HepG2 (cell line): ENCODE data around the gene SRD5A1. TPM values are rescaled to one million over a fixed set of nuclear protein-coding genes. Genes with fewer than 3 reads are reported as not detected.

Experiments used
- ATAC-seq: fragments of 200-7000 bp; cut with Tn5 transposase; 3 replicates; pipeline ENCODE4 v1.9.1; 2020; ENCODE audit warnings: mild to moderate bottlenecking, moderate library complexity
- BruUV-seq: library from RNA; stranded (reverse); fragments of 400-500 nt; replicated peaks from 2 replicates; lab custom pipeline; 2021; lab: Mats Ljungman, UMichigan
- CTCF ChIA-PET: fragments of 300-600 bp; formaldehyde crosslinking; extraction: SDS; loops from one replicate; lab custom pipeline; 2021; ENCODE audit warnings: low total read pairs, inconsistent platforms, low intra/inter-chr PET ratio; lab: Yijun Ruan, JAX
- POLR2A ChIA-PET: fragments of 350-600 bp; sonication (Branson Sonifier 250); formaldehyde crosslinking; loops from one replicate; lab custom pipeline; 2020; ENCODE audit warnings: antibody characterized with exemption, inconsistent platforms; lab: Yijun Ruan, JAX
- DNase-seq: peaks from one replicate; pipeline ENCODE4 v3.0.0-alpha.2; 2015; ENCODE audit warnings: low spot score
- FAIRE-seq: peaks from 3 replicates; lab custom pipeline; 2011; peaks lifted over from hg19 to GRCh38; lab: Jason Lieb, UNC
- H2AFZ ChIP-seq: one replicate; pipeline ENCODE4 v1.6.1; 2011; ENCODE audit warnings: low read length, inconsistent platforms
- H3K27ac ChIP-seq: fragments of 300-600 bp; 3 replicates; pipeline ENCODE4 v1.8.0; 2011; ENCODE audit warnings: mixed run types, mild to moderate bottlenecking, mixed read lengths, low read length, inconsistent platforms; ENCODE audit not compliant: insufficient read depth; ENCODE audit errors: extremely low read length
- H3K27me3 ChIP-seq, 2 experiments: fragments of 200-600 bp in 1 of 2; 2 replicates in 1 of 2; 3 replicates in 1 of 2; pipeline versions ENCODE4 v1.6.0 to v1.8.0; 2011; ENCODE audit warnings: low read length in 2 of 2, mild to moderate bottlenecking in 2 of 2, moderate library complexity in 2 of 2, inconsistent platforms in 1 of 2; ENCODE audit not compliant: insufficient read depth in 2 of 2, control insufficient read depth in 1 of 2
- H3K36me3 ChIP-seq, 2 experiments: fragments of 200-600 bp in 1 of 2; replicated peaks in 1 of 2; 2 replicates in 1 of 2; 3 replicates in 1 of 2; pipeline versions ENCODE4 v1.5.1 to v1.8.0; 2011; ENCODE audit warnings: low read length in 2 of 2, inconsistent platforms in 1 of 2; ENCODE audit not compliant: insufficient read depth in 2 of 2, control insufficient read depth in 1 of 2
- H3K4me1 ChIP-seq: 2 replicates; pipeline ENCODE4 v1.5.1; 2012; ENCODE audit warnings: low read length, inconsistent platforms; ENCODE audit not compliant: insufficient read depth
- H3K4me2 ChIP-seq: 2 replicates; pipeline ENCODE4 v1.6.0; 2011; ENCODE audit warnings: low read depth, low read length, inconsistent platforms
- H3K4me3 ChIP-seq, 3 experiments: fragments of 200-600 bp in 1 of 3; sonication (generic), shearing (Covaris generic) in 1 of 3; replicated peaks in 1 of 3; 2 replicates each; pipeline ENCODE4 v1.5.1; 2011 to 2016; ENCODE audit warnings: low read length in 3 of 3, inconsistent platforms in 2 of 3, low read depth in 2 of 3, mild to moderate bottlenecking in 2 of 3, control low read depth in 1 of 3, mixed read lengths in 1 of 3; ENCODE audit not compliant: insufficient read depth in 1 of 3
- H3K79me2 ChIP-seq: one replicate; pipeline ENCODE4 v1.6.1; 2011; ENCODE audit warnings: low read length, inconsistent platforms; ENCODE audit not compliant: insufficient read depth
- H3K9ac ChIP-seq: 2 replicates; pipeline ENCODE4 v1.6.0; 2011; ENCODE audit warnings: mild to moderate bottlenecking, low read depth, low read length, inconsistent platforms; ENCODE audit not compliant: insufficient read depth
- H3K9me3 ChIP-seq: 2 replicates; pipeline ENCODE4 v1.5.1; 2012; ENCODE audit warnings: mild to moderate bottlenecking, low read length
- H4K20me1 ChIP-seq: 2 replicates; pipeline ENCODE4 v1.6.0; 2011; ENCODE audit warnings: inconsistent platforms, mild to moderate bottlenecking, low read length, moderate library complexity; ENCODE audit not compliant: insufficient read depth
- AGO2 ChIP-seq: fragments of 200-400 bp; formaldehyde crosslinking; optimal IDR thresholded peaks from 2 replicates; pipeline ENCODE3; 2017; ENCODE audit warnings: mild to moderate bottlenecking, low read depth, low read length, moderate library complexity
- HNRNPK ChIP-seq: fragments of 200-400 bp; formaldehyde crosslinking; IDR thresholded peaks from 2 replicates; pipeline ENCODE4 v1.6.1; 2018; ENCODE audit warnings: low read length, low read depth, moderate library complexity, mild to moderate bottlenecking; ENCODE audit not compliant: poor library complexity, severe bottlenecking
- IRF1 ChIP-seq: sonication (generic); formaldehyde crosslinking; IDR thresholded peaks from 2 replicates; pipeline ENCODE4 v1.4.0; 2020; ENCODE audit warnings: low read depth, mild to moderate bottlenecking, missing genetic modification reagents
- MTA3 ChIP-seq: sonication (generic); formaldehyde crosslinking; IDR thresholded peaks from 2 replicates; pipeline ENCODE4 v1.4.0; 2020; ENCODE audit warnings: missing genetic modification reagents
- PATZ1 ChIP-seq: sonication (generic); formaldehyde crosslinking; IDR thresholded peaks from 2 replicates; pipeline ENCODE4 v1.4.0; 2020; ENCODE audit warnings: missing genetic modification reagents
- PHF8 ChIP-seq: sonication (generic); formaldehyde crosslinking; IDR thresholded peaks from 2 replicates; pipeline ENCODE4 v1.5.0; 2020; ENCODE audit warnings: missing genetic modification reagents
- RBFOX2 ChIP-seq: fragments of 200-400 bp; formaldehyde crosslinking; IDR thresholded peaks from 2 replicates; pipeline ENCODE4 v1.6.1; 2017; ENCODE audit warnings: low read depth, mild to moderate bottlenecking, low read length
- SAP130 ChIP-seq: IDR thresholded peaks from 2 replicates; pipeline ENCODE4 v1.6.1; 2016; ENCODE audit warnings: low read depth
- ZBTB1 ChIP-seq: sonication (generic); formaldehyde crosslinking; IDR thresholded peaks from 2 replicates; pipeline ENCODE4 v1.4.0; 2020; ENCODE audit warnings: missing genetic modification reagents, borderline replicate concordance
- ZFP90 ChIP-seq: sonication (generic); formaldehyde crosslinking; IDR thresholded peaks from 2 replicates; pipeline ENCODE4 v1.8.0; 2022; ENCODE audit warnings: missing genetic modification reagents, mild to moderate bottlenecking, inconsistent platforms, borderline replicate concordance
- ZNF343 ChIP-seq: sonication (generic); formaldehyde crosslinking; IDR thresholded peaks from 2 replicates; pipeline ENCODE4 v1.4.0; 2020; ENCODE audit warnings: mild to moderate bottlenecking, missing genetic modification reagents
- ZNF569 ChIP-seq: sonication (generic); formaldehyde crosslinking; IDR thresholded peaks from 2 replicates; pipeline ENCODE4 v1.5.0; 2020; ENCODE audit warnings: mild to moderate bottlenecking, missing genetic modification reagents, moderate library complexity, borderline replicate concordance
- ZNF660 ChIP-seq: sonication (generic); formaldehyde crosslinking; IDR thresholded peaks from 2 replicates; pipeline ENCODE4 v1.5.1; 2020; ENCODE audit warnings: mild to moderate bottlenecking, low read depth, missing genetic modification reagents, borderline replicate concordance
- ZNF749 ChIP-seq: sonication (generic); formaldehyde crosslinking; IDR thresholded peaks from 2 replicates; pipeline ENCODE4 v1.8.0; 2022; ENCODE audit warnings: mild to moderate bottlenecking, missing genetic modification reagents, moderate library complexity, borderline replicate concordance
- ZNF792 ChIP-seq: IDR thresholded peaks from 2 replicates; pipeline ENCODE4 v1.6.1; 2016
- WGBS: methylation state at CpG from one replicate; pipeline ENCODE4 v1.1.6; 2017; ENCODE audit warnings: low lambda C conversion rate; 5-methylcytosine and 5-hydroxymethylcytosine counted together
- in situ Hi-C: cut with HindIII; loops from 2 replicates; pipeline ENCODE4 v1.10.0; 2017; ENCODE audit warnings: low pct_unique_long_range_greater_than_20kb; ENCODE audit not compliant: extremely low pct_ligation_motif_present
- intact Hi-C: fragments of 100-400 bp; cut with micrococcal nuclease; formaldehyde crosslinking; loops from one replicate; pipeline ENCODE4 v1.10.0; 2022; ENCODE audit not compliant: unreplicated experiment
- polyA plus RNA-seq, 8 experiments: library from polyadenylated mRNA; depleted of rRNA in 3 of 8; stranded (reverse) in 7 of 8; unstranded in 1 of 8; fragments of >200 nt; fragmentation: Illumina TruSeq in 4 of 8; extraction: Trizol in 4 of 8; gene quantifications; 2 replicates each; pipeline versions ENCODE4 v1.2.1 to v1.2.3, GENCODE V29; 2011 to 2016; ENCODE audit warnings: low read depth in 4 of 8, missing spikeins in 1 of 8, mixed read lengths in 1 of 8; ENCODE audit not compliant: insufficient read depth in 1 of 8
- total RNA-seq, 5 experiments: library from RNA; depleted of rRNA; stranded (reverse); fragments of >200 nt; fragmentation: Illumina TruSeq; extraction: Trizol; gene quantifications; 2 replicates each; pipeline ENCODE4 v1.2.3, GENCODE V29; 2016; ENCODE audit warnings: low read depth in 1 of 5

SRD5A1 gene
- total and polyA plus RNA-seq, 2 of the 13 experiments (the other 11 are each of a cell fraction or from before 2014, with no cell fraction given) = 6.1 to 9.9 TPM

- H3K4me1 ChIP-seq = peaks cover 62% of the 10 kb centered on the region
These were observed 80.3 kb downstream of the SRD5A1 start, which contains the start of gene TENT4A for GRCh38 chr5:6713274-6714225. Gene TENT4A (plus strand): TSS chr5:6713432. CDS start chr5:6713984, 552 bp downstream.

More at GRCh38 chr5:6713274-6714225, 80.3 kb downstream of the SRD5A1 start, which contains the start of gene TENT4A:
- ATAC-seq = peak; percentile 26
- BruUV-seq = no TSS peak
- intact Hi-C loops (no loop called here), in situ Hi-C loops (loop anchor here (5.0 kb wide), 1 partner anchor 81 kb away; the partner anchor contains the start of genes NSUN2 and SRD5A1)
- Histone ChIP-seq H3K9me3 (no peaks in the 10 kb centered on the region), H4K20me1 (peaks cover 40% of the 10 kb centered on the region), H3K27me3 (no peaks in the 10 kb centered on the region; a peak in 1 of 5 replicates), H3K36me3 (peaks cover 2 to 10% of the 10 kb centered on the region in 2 experiments; a peak in 4 of 5 replicates), H3K4me2 (peak within 1 kb of the TSS; percentile 93), H3K79me2 (peaks cover 42% of the 10 kb centered on the region), H3K9ac (peak within 1 kb of the TSS; percentile 88), H2AFZ (no peak within 1 kb of the TSS), H3K4me3 (peak within 1 kb of the TSS; percentile 79 to 92 (median 80)), H3K27ac (peak within 1 kb of the TSS; percentile 95)
- ChIA-PET POLR2A (interaction anchor here (1.0 to 1.9 kb wide), 4 partner anchors 16 to 81 kb away, joined by 3 to 13 read pairs (median 6); partner anchors contain the start of genes NSUN2 and SRD5A1), CTCF (no interaction called here)
- no peak for DNase-seq
- TF ChIP-seq IRF1 (CRISPR knock-in tag) (no peak), ZNF749 (no peak), PATZ1 (CRISPR knock-in tag) (0 out of 2 replicates have a peak, but pooled peaks have one; percentile 6), ZFP90 (no peak), PHF8 (CRISPR knock-in tag) (peak; percentile 47; the same call in 1 of the 2 replicates), ZNF343 (CRISPR knock-in tag) (no peak), AGO2 (peak; percentile 8), MTA3 (CRISPR knock-in tag) (no peak), ZNF792 (CRISPR knock-in tag) (0 out of 2 replicates have a peak, but pooled peaks have one; percentile 5), ZNF660 (CRISPR knock-in tag) (no peak), SAP130 (CRISPR knock-in tag) (0 out of 2 replicates have a peak, but pooled peaks have one; percentile 11), ZNF569 (CRISPR knock-in tag) (no peak), HNRNPK (peak; percentile 79), RBFOX2 (0 out of 2 replicates have a peak, but pooled peaks have one; percentile 12), ZBTB1 (CRISPR knock-in tag) (no peak)
- no CpG with 5 or more reads among the region's 174 CpGs for WGBS
- no peak for FAIRE-seq
